A673 (cell line): Measurements from ENCODE around the gene PYCR2. TPM values are rescaled to one million over a fixed set of nuclear protein-coding genes. Genes with fewer than 3 reads are reported as not detected.

Experiments used
- BruUV-seq: library from RNA; stranded (reverse); fragments of 400-500 nt; replicated peaks from 2 replicates; lab custom pipeline; 2021; lab: Mats Ljungman, UMichigan
- CTCF ChIA-PET: fragments of 300-600 bp; sonication (Branson Sonifier 250); formaldehyde crosslinking; loops from one replicate; lab custom pipeline; 2022; ENCODE audit warnings: antibody characterized with exemption; lab: Charles Lee
- POLR2A ChIA-PET: fragments of 300-600 bp; sonication (Branson Sonifier 250); formaldehyde crosslinking; loops from one replicate; lab custom pipeline; 2022; ENCODE audit warnings: antibody characterized with exemption; ENCODE audit not compliant: low non-redundant PET; lab: Charles Lee
- DNase-seq: peaks from one replicate; pipeline ENCODE4 v3.0.0-alpha.2; 2015; ENCODE audit warnings: low spot score
- H3K27ac ChIP-seq: fragments of 200-600 bp; sonication (generic); 2 replicates; pipeline ENCODE4 v1.5.1; 2016; ENCODE audit warnings: mixed run types, low read depth, mild to moderate bottlenecking, mixed read lengths, antibody characterized with exemption, low read length; ENCODE audit not compliant: poor library complexity, severe bottlenecking
- H3K27me3 ChIP-seq: fragments of 200-600 bp; sonication (generic); replicated peaks from 2 replicates; pipeline ENCODE4 v1.6.1; 2017; ENCODE audit warnings: mixed run types, low read depth, mild to moderate bottlenecking, mixed read lengths, antibody characterized with exemption, low read length; ENCODE audit not compliant: insufficient read depth, poor library complexity
- H3K36me3 ChIP-seq: fragments of 200-600 bp; sonication (generic); 2 replicates; pipeline ENCODE4 v1.6.1; 2016; ENCODE audit warnings: mixed run types, mild to moderate bottlenecking, mixed read lengths, antibody characterized with exemption, low read length; ENCODE audit not compliant: insufficient read depth, poor library complexity, severe bottlenecking
- H3K4me1 ChIP-seq: fragments of 200-600 bp; sonication (generic); 2 replicates; pipeline ENCODE4 v1.6.1; 2017; ENCODE audit warnings: mixed run types, mild to moderate bottlenecking, mixed read lengths, antibody characterized with exemption, low read length; ENCODE audit not compliant: insufficient read depth, poor library complexity, severe bottlenecking
- H3K4me3 ChIP-seq: fragments of 200-600 bp; sonication (generic); 2 replicates; pipeline ENCODE4 v1.5.1; 2016; ENCODE audit warnings: low read depth, mixed run types, mild to moderate bottlenecking, mixed read lengths, low read length; ENCODE audit not compliant: poor library complexity, severe bottlenecking
- H3K9me3 ChIP-seq: fragments of 200-600 bp; sonication (generic); 2 replicates; pipeline ENCODE4 v1.6.1; 2016; ENCODE audit warnings: mixed run types, low read depth, mild to moderate bottlenecking, mixed read lengths, antibody characterized with exemption, low read length; ENCODE audit not compliant: poor library complexity, severe bottlenecking
- CTCF ChIP-seq: fragments of 300-800, 200-600 bp; sonication (generic); conservative IDR thresholded peaks from 2 replicates; pipeline ENCODE4 v1.5.1; 2017; ENCODE audit warnings: low read depth, mild to moderate bottlenecking, antibody characterized with exemption, low read length, moderate library complexity, mixed read lengths
- EZH2 ChIP-seq: fragments of 200-600 bp; sonication (generic); IDR thresholded peaks from 2 replicates; pipeline ENCODE4 v1.6.1; 2017; ENCODE audit warnings: borderline replicate concordance, low read depth, mild to moderate bottlenecking, mixed read lengths, antibody characterized with exemption, low read length; ENCODE audit not compliant: poor library complexity, severe bottlenecking
- intact Hi-C: fragments of 100-400 bp; cut with micrococcal nuclease; formaldehyde crosslinking; loops from one replicate; pipeline ENCODE4 v1.10.0; 2022; ENCODE audit not compliant: unreplicated experiment
- total RNA-seq: library from RNA; stranded (reverse); gene quantifications from 2 replicates; pipeline ENCODE4 v1.2.3, GENCODE V29; 2021

The PYCR2 gene
- total RNA-seq, 1 experiment from 2014 or later, result 52.5 TPM

- no peak for TF ChIP-seq EZH2
- no peak for TF ChIP-seq CTCF
- H3K36me3 ChIP-seq, result no peaks in the 10 kb centered on the region
- H3K27ac ChIP-seq, result no peak overlapping the region
- POLR2A ChIA-PET, result no interaction called here
- peaks cover 6% of the 10 kb centered on the region for H3K4me1 ChIP-seq
- DNase-seq, result no peak
- no peaks in the 10 kb centered on the region for H3K9me3 ChIP-seq
- H3K4me3 ChIP-seq, result no peak overlapping the region
- CTCF ChIA-PET, result no interaction called here
- no TSS peak for BruUV-seq
- no peaks in the 10 kb centered on the region for H3K27me3 ChIP-seq
- intact Hi-C loops, result no loop called here
Observed at GRCh38 chr1:225879521-225880221, 44.4 kb downstream of the PYCR2 start.

GRCh38 chr1:225878282-225878681 is 45.8 kb downstream of the PYCR2 start:
- intact Hi-C loops, result no loop called here
- Histone ChIP-seq H3K36me3 (peaks cover 4% of the 10 kb centered on the region), H3K4me1 (peaks cover 6% of the 10 kb centered on the region), H3K27ac (no peak overlapping the region), H3K27me3 (no peaks in the 10 kb centered on the region), H3K4me3 (no peak overlapping the region), H3K9me3 (no peaks in the 10 kb centered on the region)
- no peak for DNase-seq
- ChIA-PET POLR2A (no interaction called here), CTCF (no interaction called here)
- no TSS peak for BruUV-seq
- TF ChIP-seq EZH2 (no peak), CTCF (no peak)

- CTCF ChIA-PET, result no interaction called here
- DNase-seq, result peak; percentile 33
- intact Hi-C loops, result no loop called here
Observed at GRCh38 chr1:225877580-225877979, 46.5 kb downstream of the PYCR2 start.

More at GRCh38 chr1:225877580-225877979, 46.5 kb downstream of the PYCR2 start:
- no peaks in the 10 kb centered on the region for H3K27me3 ChIP-seq
- no peaks in the 10 kb centered on the region for H3K9me3 ChIP-seq
- no peak overlapping the region for H3K27ac ChIP-seq
- peak; percentile 57 for TF ChIP-seq CTCF
- TF ChIP-seq EZH2, result no peak
- H3K36me3 ChIP-seq, result peaks cover 4% of the 10 kb centered on the region
- POLR2A ChIA-PET, result no interaction called here
- BruUV-seq, result no TSS peak
- peaks cover 6% of the 10 kb centered on the region for H3K4me1 ChIP-seq
- no peak overlapping the region for H3K4me3 ChIP-seq
